Smooth muscle cell (in vitro differentiated cells): ENCODE results near the gene SEMA6D. TPM values are rescaled to one million over a fixed set of nuclear protein-coding genes. Genes with fewer than 3 reads are reported as not detected.

Experiments used
- DNase-seq: peaks from one replicate; lab custom pipeline; 2025; ENCODE audit not compliant: unreplicated experiment; lab: John Stamatoyannopoulos, UW
- H2AFZ ChIP-seq: fragments of 200-600 bp; sonication (generic); 2 replicates; pipeline ENCODE4 v1.6.0; 2016; ENCODE audit warnings: antibody characterized with exemption, low read depth, mild to moderate bottlenecking
- H3F3A ChIP-seq: fragments of 200-600 bp; sonication (generic); 2 replicates; pipeline ENCODE4 v1.6.0; 2017; ENCODE audit warnings: antibody characterized with exemption, low read depth
- H3K27ac ChIP-seq: fragments of 200-600 bp; sonication (generic); 2 replicates; pipeline ENCODE4 v1.5.1; 2016; ENCODE audit warnings: low read depth, mild to moderate bottlenecking
- H3K27me3 ChIP-seq: fragments of 200-600 bp; sonication (generic); 2 replicates; pipeline ENCODE4 v1.6.1; 2016; ENCODE audit warnings: low read depth, mild to moderate bottlenecking
- H3K36me3 ChIP-seq: fragments of 200-600 bp; sonication (generic); 2 replicates; pipeline ENCODE4 v1.5.1; 2016; ENCODE audit warnings: low read depth
- H3K4me1 ChIP-seq: fragments of 200-600 bp; sonication (generic); 2 replicates; pipeline ENCODE4 v1.5.1; 2016; ENCODE audit warnings: low read depth
- H3K4me2 ChIP-seq: fragments of 200-600 bp; sonication (generic); 2 replicates; pipeline ENCODE4 v1.6.0; 2016; ENCODE audit warnings: mild to moderate bottlenecking
- H3K4me3 ChIP-seq: fragments of 200-600 bp; sonication (generic); 2 replicates; pipeline ENCODE4 v1.5.1; 2016; ENCODE audit warnings: mild to moderate bottlenecking
- H3K79me2 ChIP-seq: fragments of 200-600 bp; sonication (generic); 2 replicates; pipeline ENCODE4 v1.6.0; 2016; ENCODE audit warnings: low read depth, mild to moderate bottlenecking
- H3K9ac ChIP-seq: fragments of 200-600 bp; sonication (generic); 2 replicates; pipeline ENCODE4 v1.6.0; 2016; ENCODE audit warnings: low read depth
- H3K9me3 ChIP-seq: fragments of 200-600 bp; sonication (generic); replicated peaks from 2 replicates; pipeline ENCODE4 v1.5.1; 2016; ENCODE audit warnings: low read depth
- H4K20me1 ChIP-seq: fragments of 200-600 bp; sonication (generic); 2 replicates; pipeline ENCODE4 v1.6.0; 2016; ENCODE audit warnings: low read depth
- CTCF ChIP-seq: fragments of 200-600 bp; sonication (generic); IDR thresholded peaks from 2 replicates; pipeline ENCODE4 v1.5.1; 2017; ENCODE audit warnings: borderline replicate concordance, mild to moderate bottlenecking, antibody characterized with exemption; ENCODE audit not compliant: insufficient read depth, poor library complexity, severe bottlenecking
- WGBS: methylation state at CpG from one replicate; pipeline ENCODE4 v1.1.7; 2016; ENCODE audit warnings: low lambda C conversion rate; 5-methylcytosine and 5-hydroxymethylcytosine counted together
- polyA plus RNA-seq: library from polyadenylated mRNA; unstranded; fragments of >200 nt; fragmentation: Nextera tagmentation; extraction: Ambion mirVana; gene quantifications from 2 replicates; pipeline ENCODE4 v1.2.1, GENCODE V29; 2016
- total RNA-seq: library from RNA; depleted of rRNA; stranded (reverse); fragments of >200 nt; gene quantifications from 2 replicates; pipeline ENCODE4 v1.2.3, GENCODE V29; 2014

The SEMA6D gene
- total and polyA plus RNA-seq, 2 experiments from 2014 or later, result 31.4 to 44.9 TPM

- Histone ChIP-seq H3K4me1 (no peaks in the 10 kb centered on the region), H3K27me3 (no peaks in the 10 kb centered on the region), H2AFZ (no peak overlapping the region), H3K79me2 (peaks cover 100% of the 10 kb centered on the region), H3K4me3 (no peak overlapping the region), H3K36me3 (no peaks in the 10 kb centered on the region), H3K27ac (no peak overlapping the region), H3K9ac (no peak overlapping the region), H3K4me2 (no peak overlapping the region), H3F3A (no peaks in the 10 kb centered on the region), H3K9me3 (no peaks in the 10 kb centered on the region), H4K20me1 (peaks cover 73% of the 10 kb centered on the region)
- TF ChIP-seq CTCF, result no peak
- 85% methylated on average over 5 of the region's 5 CpGs for WGBS
- DNase-seq, result no peak
Measured at GRCh38 chr15:47727676-47728075, 10.4 kb downstream of the SEMA6D start.

- Histone ChIP-seq H3K36me3 (no peaks in the 10 kb centered on the region), H2AFZ (no peak overlapping the region), H3K4me3 (no peak overlapping the region), H3K9me3 (no peaks in the 10 kb centered on the region), H3K79me2 (peaks cover 100% of the 10 kb centered on the region), H3F3A (no peaks in the 10 kb centered on the region), H3K4me1 (no peaks in the 10 kb centered on the region), H3K27me3 (no peaks in the 10 kb centered on the region), H3K27ac (no peak overlapping the region), H3K9ac (no peak overlapping the region), H4K20me1 (peaks cover 65% of the 10 kb centered on the region), H3K4me2 (no peak overlapping the region)
- 99% methylated on average over 6 of the region's 6 CpGs for WGBS
- no peak for TF ChIP-seq CTCF
- no peak for DNase-seq
Measured at GRCh38 chr15:47728426-47728825, 11.1 kb downstream of the SEMA6D start.

GRCh38 chr15:47728886-47729285, 11.6 kb downstream of the SEMA6D start:
- H3K4me3 ChIP-seq, result no peak overlapping the region
- peaks cover 100% of the 10 kb centered on the region for H3K79me2 ChIP-seq
- no peaks in the 10 kb centered on the region for H3K36me3 ChIP-seq
- no peak overlapping the region for H3K4me2 ChIP-seq
- H3F3A ChIP-seq, result peaks cover under 1% of the 10 kb centered on the region
- no peak overlapping the region for H3K27ac ChIP-seq
- H3K9me3 ChIP-seq, result no peaks in the 10 kb centered on the region
- no peak for TF ChIP-seq CTCF
- WGBS, result 90% methylated on average over 6 of the region's 6 CpGs
- peaks cover 60% of the 10 kb centered on the region for H4K20me1 ChIP-seq
- H3K27me3 ChIP-seq, result no peaks in the 10 kb centered on the region
- H2AFZ ChIP-seq, result no peak overlapping the region
- H3K9ac ChIP-seq, result no peak overlapping the region
- no peak for DNase-seq
- H3K4me1 ChIP-seq, result no peaks in the 10 kb centered on the region

GRCh38 chr15:47731230-47731629, 13.9 kb downstream of the SEMA6D start:
- Histone ChIP-seq H3K27ac (no peak overlapping the region), H3K79me2 (peaks cover 93% of the 10 kb centered on the region), H4K20me1 (peaks cover 43% of the 10 kb centered on the region), H3K9ac (no peak overlapping the region), H3K4me3 (no peak overlapping the region), H3K36me3 (no peaks in the 10 kb centered on the region), H3K4me2 (no peak overlapping the region), H3F3A (peaks cover 16% of the 10 kb centered on the region), H3K27me3 (no peaks in the 10 kb centered on the region), H2AFZ (no peak overlapping the region), H3K4me1 (peaks cover 11% of the 10 kb centered on the region), H3K9me3 (no peaks in the 10 kb centered on the region)
- WGBS, result 98% methylated on average over 3 of the region's 3 CpGs
- DNase-seq, result no peak
- TF ChIP-seq CTCF, result no peak
